Endometrium (tissue), 2 donors: Measurements from ENCODE around the gene BANK1.

ENCODE experiments used
- FAIRE-seq: peaks from 2 replicates; lab custom pipeline; 2012; peaks lifted over from hg19 to GRCh38; lab: Jason Lieb, UNC
- donor health status: control.
- donor health status: control.

Gene BANK1, protein sequence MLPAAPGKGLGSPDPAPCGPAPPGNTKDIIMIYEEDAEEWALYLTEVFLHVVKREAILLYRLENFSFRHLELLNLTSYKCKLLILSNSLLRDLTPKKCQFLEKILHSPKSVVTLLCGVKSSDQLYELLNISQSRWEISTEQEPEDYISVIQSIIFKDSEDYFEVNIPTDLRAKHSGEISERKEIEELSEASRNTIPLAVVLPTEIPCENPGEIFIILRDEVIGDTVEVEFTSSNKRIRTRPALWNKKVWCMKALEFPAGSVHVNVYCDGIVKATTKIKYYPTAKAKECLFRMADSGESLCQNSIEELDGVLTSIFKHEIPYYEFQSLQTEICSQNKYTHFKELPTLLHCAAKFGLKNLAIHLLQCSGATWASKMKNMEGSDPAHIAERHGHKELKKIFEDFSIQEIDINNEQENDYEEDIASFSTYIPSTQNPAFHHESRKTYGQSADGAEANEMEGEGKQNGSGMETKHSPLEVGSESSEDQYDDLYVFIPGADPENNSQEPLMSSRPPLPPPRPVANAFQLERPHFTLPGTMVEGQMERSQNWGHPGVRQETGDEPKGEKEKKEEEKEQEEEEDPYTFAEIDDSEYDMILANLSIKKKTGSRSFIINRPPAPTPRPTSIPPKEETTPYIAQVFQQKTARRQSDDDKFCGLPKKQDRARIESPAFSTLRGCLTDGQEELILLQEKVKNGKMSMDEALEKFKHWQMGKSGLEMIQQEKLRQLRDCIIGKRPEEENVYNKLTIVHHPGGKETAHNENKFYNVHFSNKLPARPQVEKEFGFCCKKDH

DNA sequence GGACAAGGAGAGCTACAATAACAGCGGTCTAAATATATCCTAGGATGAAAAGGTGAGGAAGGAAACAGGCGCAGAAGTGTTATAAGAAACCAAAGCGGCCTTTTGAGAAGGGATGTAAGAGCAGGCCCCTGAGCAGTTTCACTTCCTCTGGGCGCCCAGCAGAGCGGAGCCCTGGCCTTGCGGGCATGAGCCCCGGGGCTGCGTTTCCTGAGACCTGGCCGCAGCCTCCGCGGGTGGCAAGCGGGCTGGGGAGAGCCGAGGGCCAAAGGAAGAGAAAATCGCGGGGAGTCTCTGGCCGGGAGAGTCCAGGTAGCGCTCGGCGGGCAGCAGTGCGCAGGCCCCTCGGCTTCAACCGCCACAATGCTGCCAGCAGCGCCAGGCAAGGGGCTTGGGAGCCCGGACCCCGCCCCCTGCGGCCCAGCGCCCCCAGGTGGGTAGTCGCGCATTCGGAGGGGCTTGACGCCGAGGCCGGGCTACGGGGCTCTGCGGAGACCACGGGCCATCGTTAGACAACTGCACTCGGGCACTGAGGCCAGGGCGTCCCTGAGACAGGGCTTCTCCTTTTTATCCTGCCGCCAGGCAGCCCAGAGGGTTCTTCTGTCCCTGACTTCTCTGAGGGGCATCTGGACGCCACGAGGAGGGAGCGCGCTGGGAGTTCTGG is at the start of gene BANK1:
Gene BANK1, plus strand, starts transcription at position 210 of the 661 bp plus-strand sequence. Its CDS starts 151 bp downstream, at position 361.
- no peak for FAIRE-seq

DNA sequence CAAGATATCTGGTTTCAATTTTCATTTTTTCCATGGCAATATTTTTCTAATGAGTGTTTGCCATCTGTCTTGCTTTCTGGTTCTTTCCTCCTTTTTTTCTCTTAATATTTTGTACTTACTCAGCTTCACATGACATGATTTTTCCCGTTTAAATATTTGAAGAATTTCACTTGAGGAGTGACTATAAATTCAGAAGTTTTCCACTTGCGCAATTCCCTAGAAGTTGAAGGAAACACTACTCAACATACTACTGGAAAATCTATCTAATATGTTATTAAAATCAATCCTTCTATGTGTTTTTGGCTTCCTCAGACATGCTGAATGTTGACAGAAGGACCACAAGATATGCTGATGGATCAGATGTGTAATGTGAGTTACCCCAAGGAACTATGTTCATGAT is 36.8 kb upstream of the BANK1 start:
- FAIRE-seq: no peak

DNA sequence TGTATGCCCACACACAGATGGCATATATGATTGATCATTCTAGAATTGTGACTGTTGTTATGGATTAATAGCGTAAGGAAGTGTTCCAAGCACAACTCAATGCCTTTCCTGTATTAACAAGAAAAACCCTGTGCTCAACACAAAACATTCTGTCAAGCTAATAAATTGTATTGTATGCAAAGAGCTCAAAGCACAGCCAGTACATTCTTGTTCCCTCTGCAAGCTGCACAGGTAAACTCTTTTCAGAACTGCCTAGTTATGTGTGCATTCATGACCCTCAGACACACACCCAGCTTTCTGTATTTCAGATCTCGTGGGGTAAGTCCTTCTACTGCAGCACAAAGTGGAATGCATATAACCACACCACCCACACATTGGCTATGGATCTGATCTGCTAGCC is 34.3 kb upstream of the BANK1 start:
- no peak for FAIRE-seq

DNA sequence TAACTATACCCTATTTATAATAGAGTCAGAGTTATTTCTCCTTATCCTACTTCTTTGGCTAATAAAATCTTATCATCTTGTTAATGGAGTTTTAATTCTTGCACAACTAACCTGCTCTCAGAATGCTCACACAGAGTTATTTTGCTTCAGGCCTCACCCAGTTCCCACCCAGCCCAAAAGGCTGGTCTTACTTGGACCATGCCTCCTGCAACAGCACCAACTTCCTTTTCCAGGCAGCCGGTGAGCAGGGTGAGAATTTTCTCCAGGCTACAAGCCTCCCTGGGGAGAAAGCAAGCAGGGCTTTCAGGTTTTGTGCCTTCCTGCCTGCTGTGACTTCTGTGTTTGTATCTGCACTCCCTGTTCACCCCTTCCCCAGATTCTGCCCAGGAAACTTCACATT is 29.1 kb upstream of the BANK1 start:
- no peak for FAIRE-seq

DNA sequence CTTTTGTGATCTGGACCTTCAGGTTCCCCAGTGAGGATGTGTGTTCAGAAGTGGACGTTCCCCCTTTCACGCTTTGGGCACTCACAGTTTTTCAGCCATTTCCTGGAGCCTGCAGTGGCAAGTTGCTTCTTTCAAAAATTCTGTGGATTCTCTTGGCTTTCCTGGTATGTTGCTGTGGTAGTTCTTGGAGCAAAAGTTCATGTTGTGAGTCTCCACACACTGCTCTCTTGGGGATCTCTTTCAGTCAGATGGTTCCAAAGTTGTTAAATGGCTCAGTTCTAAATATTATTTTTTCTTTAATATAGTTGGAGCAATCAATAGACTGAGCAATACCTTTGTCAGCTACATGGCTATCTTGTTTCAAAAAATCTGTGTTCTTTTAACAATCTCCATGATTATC is 28.5 kb upstream of the BANK1 start:
- FAIRE-seq: no peak

DNA sequence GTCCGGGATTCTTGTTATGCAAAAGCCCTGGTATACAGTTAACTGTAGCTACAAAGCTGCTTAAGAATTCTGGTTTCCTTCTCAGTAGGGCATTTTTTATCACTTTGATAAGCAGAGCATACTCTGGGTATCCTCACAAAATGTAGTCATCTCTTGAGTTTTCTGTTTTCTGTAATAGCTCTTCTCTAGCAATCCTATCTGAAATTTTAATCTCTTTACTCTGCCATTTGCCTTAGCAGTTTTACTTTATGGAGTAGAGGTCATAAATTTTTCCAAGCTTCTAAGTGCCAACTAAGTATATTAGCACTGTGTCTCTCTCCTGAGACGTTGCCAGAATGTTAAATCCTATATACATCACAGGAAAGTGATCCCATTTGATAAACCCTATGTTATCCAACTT is 28.0 kb upstream of the BANK1 start:
- no peak for FAIRE-seq

DNA sequence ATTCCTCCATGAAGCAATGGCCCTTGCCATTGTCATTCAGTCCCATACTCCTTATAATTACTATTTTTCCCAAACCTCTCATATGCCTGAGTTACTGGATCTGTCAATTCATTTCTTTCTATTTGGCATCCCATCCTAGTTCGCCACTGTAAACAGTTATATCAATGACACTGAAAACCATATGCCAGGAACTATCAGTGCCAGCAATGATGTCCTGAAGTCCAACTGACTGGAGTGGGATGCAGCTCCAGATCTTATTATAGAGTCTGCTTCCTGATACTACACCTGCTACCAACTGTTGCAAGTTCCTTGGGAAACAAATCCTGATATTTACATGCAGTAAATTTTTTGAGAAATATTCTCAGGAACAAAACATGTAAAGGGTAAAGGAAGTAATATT is 27.0 kb upstream of the BANK1 start:
- FAIRE-seq: no peak

DNA sequence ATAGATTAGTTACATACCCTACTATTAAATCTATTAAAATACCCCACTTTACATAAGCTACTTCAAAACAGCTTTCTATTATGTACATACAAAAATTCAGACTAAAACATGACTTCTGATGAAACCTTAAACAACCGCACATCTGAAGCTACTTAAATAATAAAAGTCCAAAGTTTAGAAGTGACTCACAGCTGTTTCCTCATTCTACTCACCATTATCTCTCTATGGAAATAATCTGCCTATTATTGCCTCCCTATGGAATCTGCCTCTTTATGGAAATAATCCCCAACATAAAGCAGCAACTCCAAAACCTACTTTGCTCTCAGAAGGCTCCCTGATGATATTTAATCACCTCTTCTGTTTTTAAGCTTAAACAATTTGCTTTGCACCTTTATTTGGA is 15.7 kb upstream of the BANK1 start:
- no peak for FAIRE-seq

DNA sequence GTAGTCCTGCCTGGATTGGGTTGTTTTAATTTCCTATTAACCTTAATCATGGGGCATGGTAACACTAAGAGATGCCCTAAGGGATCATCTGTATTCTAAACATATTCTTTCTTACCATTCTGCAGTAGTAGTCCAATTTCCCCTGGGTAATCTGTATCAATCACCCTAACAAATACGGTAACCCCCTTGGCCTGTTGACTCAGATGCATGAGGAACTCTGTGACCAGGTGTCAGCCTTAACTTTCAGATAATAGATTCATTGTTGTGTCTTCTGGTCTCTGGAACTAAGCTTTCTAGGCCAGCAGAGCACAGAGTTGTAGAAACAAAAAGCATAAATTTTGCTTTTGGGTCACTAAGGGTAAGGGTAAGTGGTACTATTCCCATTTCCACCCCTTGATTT is 13.1 kb upstream of the BANK1 start:
- FAIRE-seq: no peak

DNA sequence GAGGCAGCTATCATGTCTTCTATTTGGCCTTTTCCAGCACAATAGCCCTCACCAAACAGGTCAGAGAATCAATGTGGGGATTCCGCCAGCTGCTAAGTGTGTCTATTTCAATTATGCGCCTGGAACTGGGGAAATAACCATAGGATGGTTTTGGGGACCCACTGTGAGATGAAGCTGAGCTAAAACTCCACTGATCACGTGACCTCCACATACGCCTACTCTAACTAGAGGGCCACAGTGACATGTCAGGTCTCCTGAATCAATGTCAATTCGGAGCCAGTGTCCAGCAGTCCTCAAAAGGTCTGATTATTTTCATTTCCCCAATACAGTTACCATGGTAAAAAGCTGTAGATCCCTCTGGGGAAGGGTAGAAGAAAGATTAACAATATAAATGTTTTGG is 10.2 kb upstream of the BANK1 start:
- FAIRE-seq: no peak

DNA sequence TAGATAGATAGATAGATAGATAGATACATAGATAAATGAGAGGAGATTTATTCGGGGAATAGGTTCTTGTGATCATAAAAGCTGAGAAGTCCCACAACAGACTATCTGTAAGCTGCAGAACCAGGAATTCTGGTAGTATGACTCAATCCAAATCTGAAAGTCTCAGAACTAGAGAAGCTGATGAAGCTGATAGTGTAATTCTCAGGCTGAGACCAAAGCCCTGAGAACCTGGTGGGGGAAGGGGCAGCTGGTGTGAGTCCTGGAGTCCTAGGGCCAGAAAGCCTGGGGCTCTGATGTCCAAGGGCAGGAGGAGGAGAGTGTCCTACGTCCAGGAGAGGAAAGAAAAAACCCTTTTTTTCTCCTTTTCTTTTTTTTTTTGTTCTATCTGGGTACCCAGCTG is 8.0 kb upstream of the BANK1 start:
- no peak for FAIRE-seq

DNA sequence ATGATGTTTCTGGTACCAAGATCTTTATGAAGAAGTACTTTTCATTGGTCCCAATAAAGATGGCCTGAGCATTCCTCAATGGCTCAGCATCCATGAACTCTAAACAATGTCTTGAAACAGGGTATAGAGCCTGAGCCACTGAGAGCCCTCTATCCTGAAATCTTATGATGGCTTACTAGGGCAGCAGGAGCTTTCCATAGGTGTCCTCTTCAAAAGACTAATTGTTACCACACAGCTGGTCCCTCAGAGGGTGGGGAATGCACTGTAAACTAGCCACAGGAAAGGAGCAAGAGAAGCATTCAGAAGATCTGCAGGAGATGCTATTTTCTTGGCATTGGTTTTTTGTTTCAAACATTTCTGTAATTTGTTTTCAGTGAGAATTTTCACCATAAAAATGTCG is 5.6 kb upstream of the BANK1 start:
- no peak for FAIRE-seq

DNA sequence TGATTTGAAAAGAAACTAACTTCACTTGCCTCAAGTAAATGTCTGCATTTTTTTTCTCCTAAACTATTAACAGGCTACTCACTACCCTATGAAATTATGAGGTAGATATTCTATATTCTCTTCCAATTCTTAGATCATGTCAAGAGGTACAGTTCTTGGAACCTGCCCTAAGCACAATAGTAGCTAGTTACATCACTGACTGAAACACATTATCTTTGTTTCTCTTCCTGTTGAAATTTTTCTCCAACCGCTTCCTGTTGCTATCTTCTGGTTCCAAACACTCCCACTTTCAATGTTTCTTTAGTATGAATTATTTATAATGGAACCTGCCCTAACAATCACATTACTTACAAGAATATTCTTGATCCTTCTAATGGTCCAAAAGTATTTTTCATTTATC is 5.0 kb upstream of the BANK1 start:
- no peak for FAIRE-seq

DNA sequence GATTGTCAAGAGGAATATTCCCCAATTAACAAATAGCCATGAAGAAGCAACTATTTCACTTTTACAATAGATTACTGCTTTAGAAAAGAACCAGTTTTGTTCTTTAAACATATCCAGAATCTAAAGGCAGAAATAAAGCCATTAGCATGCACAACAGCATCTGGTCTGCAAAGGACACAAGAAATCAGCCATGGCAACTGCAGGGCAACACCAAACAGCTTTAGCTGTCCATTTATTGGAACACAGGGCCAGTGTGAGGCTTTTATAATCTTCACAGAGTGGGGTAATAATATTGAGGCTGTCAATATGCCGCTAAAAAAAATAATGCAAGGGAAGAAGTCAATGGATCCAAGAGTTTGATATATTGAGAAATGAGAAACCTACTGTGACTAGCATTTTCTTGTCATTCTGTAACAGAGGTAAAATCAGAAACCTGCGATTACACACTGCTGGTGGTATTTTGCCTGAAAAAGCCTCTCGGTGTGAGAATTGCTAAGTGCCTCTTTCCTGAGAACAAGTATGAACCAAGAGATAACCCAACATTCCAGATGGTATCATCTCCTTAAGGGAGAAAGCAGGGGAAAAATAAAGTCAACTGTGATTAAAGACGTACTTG is 2.7 kb upstream of the BANK1 start:
- FAIRE-seq: no peak

DNA sequence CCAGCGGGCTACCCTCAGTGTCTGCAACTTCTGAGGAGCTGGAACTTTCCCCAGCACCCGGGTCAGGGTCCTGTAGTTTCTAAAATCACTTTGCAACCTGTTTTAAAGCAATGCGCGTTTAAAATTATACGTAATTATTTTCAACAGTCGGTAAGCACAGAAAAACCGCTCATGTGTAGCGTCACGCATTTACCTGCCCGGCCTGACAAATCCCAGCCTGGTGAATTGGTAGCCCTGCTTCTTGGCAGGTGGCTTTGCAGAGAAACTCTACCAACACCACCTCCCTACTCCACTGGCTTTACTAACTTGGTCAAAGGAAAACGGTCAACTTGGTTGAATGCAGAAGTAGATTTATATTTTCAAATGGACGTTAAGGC is 640 bp downstream of the BANK1 start:
- FAIRE-seq: no peak

DNA sequence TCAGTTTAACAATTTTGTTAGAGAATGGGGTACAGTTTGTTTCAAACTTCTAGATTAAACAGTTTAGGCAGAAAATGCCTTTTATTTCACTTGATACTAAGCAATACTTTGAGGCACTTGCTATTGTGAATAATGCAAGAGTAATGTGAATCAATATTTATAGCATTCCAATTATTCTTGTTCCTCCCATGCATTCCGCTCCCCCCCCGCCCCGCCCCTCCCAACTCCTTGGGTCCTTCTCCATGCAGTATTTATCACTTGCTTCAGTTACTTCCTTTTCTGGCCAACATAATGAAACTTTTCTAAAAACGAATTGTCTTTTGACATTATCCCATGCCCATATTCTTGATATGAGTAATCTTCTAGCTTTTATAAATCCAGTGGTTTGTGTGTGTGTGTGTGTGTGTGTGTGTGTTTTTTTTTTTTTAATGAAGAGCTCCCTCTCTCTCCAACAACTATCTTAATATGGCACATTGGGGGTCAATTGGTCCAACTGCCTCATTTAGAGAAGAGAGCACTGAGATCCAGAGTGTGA is 1.6 kb downstream of the BANK1 start:
- FAIRE-seq: no peak

DNA sequence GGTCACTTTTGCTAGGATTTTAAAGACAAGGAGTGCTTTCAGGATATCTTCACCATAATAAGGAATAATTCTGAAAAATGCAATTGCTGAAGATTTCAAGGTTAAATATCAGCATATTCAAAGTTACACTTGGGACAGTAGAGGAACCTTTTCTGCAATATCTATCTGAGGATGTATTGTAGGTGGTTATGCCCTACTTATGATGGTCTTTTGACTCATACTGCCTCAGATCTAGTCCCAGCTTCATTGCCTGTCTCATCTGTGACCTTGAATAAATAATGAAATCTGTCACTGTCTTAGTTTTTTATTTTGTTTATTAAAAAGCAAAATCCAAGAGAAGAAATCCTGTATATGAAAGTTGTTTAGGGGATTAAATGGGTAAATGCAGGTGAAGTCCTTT is 2.9 kb downstream of the BANK1 start:
- no peak for FAIRE-seq

DNA sequence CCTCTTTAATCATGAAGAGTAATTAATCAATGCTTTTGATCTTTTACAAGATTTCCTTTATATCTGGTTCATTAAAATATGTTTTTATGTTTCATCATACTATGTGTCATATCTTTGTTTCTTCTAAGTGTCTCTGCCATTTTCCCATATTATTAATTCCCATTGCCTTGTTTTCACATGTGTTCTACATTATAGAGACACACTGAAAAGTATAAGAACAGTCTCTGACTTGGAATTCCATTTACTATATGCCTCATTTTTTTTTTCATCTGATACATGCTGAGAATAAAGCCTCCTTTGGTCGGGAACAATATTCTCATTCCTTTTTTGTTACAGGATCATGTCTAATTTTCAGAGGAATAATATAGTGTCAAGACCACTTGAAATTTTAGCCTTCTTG is 4.3 kb downstream of the BANK1 start:
- FAIRE-seq: no peak

DNA sequence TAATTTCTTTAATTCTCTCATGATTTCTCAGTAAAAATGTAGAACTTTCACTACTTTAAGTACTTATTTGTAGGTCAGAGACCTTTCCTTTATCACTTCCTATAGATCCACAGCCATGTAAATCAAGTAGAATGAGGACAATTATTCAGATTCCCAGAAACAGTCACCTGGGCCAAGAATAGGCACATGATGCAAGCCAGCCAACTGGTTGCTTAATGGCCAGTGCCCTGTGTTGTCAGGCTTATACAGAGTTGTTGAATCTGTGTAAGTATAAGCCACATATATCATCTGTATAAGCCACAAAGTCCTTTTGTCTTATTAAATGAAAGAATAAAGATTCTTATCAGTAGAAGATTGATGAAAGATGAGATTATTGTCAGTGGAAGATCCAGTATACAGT is 5.2 kb downstream of the BANK1 start:
- FAIRE-seq: no peak

DNA sequence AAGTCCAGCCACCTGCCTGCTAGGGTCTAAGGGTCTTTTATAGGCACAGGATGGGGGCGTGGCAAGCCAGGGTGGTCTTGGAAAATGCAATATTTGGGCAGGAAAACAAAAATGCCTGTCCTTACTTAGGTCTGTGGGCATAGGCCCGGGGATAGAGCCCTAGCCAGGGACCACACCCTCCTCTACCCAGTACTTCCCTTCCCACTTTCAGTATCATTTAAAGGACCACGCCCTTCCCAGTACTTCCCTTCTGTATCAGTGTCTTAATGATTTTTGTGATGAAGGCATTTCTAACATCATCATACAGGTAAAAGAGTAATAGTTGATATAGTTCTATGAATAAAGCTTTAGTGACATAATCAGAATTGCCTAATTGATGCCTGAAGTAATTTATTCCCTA is 11.4 kb downstream of the BANK1 start:
- no peak for FAIRE-seq

DNA sequence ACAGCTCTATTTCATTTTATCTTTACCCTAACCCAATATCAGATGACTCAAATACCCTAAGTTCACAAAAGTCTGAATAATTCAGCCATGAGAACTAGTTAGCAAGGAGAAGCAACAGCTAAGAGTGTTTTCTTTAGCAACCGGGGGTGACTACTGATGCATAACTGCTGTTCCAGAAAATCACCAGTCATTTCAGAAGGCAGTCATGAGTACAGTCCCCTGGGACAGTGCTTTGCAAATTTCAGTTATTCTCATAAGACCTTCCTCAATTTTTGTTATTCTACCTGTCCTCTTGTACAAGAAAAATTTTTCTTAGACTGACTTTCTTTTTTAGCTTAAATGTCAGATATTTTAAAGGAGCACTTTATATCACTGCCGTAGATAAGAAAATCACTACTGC is 16.4 kb downstream of the BANK1 start:
- no peak for FAIRE-seq

DNA sequence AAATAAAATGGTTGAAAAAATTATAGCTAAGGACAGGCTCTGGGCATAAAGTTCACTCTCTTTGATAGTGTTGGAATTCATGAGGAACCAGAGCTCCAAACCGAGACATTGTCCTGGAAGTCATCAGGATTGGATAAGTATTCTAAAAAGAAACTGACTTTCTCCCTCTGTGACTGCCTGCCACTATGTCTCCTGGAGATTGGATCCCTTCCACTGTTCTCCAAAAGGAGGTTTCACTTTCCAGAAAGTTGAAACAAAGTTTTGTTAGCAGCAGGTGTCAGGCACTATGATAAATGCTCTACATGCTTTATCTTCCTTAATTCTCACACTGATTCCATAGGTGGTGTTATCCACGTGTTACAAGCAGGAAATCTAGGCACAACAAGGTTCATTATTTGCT is 16.8 kb downstream of the BANK1 start:
- FAIRE-seq: no peak

DNA sequence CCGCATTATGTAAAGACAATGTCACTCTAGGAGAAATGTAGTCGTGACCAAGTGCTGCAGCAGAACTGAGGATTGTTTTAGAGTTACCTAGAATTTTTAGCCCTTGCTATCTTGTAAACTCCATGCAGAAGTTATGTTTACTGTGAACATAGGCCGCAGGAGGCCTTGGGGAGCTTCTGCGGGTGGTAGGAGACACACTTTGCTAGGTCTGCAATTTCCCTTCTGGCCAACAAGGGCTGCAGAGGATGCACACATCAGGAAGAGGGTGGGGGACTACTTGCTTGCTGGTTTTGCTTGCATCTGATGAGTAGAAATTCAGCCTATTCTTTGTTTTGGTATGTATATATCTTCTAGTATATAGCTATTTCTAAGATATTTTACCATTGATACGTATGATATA is 23.1 kb downstream of the BANK1 start:
- FAIRE-seq: no peak
